Loucy (cell line): Measurements from ENCODE around the gene GAPT.

Experiments used
- CTCF ChIP-seq: fragments of 200-600 bp; sonication (generic); conservative IDR thresholded peaks from 2 replicates; pipeline ENCODE4 v1.5.1; 2014; ENCODE audit warnings: mild to moderate bottlenecking, antibody characterized with exemption, low read length
- EZH2phosphoT487 ChIP-seq: fragments of 200-600 bp; IDR thresholded peaks from 2 replicates; pipeline ENCODE4 v1.6.1; 2018; ENCODE audit warnings: antibody characterized with exemption, mild to moderate bottlenecking, moderate library complexity, borderline replicate concordance

- TF ChIP-seq CTCF, result no peak
- no peak for TF ChIP-seq EZH2phosphoT487
Measured at GRCh38 chr5:58497921-58498320, 6.7 kb downstream of the GAPT start.
